ENCODE measurements around the gene CTNNAL1. TPM values are rescaled to one million over a fixed set of nuclear protein-coding genes. Genes with fewer than 3 reads are reported as not detected.

Gene CTNNAL1
- polyA plus RNA-seq, 1 donor from 2014 or later = 24.7 TPM

GRCh38 chr9:109003116-109003515 lies 10.2 kb downstream of the CTNNAL1 start:
- Histone ChIP-seq H3K36me3 (ENCODE audit: insufficient read depth, low read length) (no peaks in the 10 kb centered on the region), H3K79me2 (replicated peaks; ENCODE audit: insufficient read depth, low read length) (peaks cover 16% of the 10 kb centered on the region), H3F3A (ENCODE audit: insufficient read depth, low read length, poor library complexity, severe bottlenecking) (no peaks in the 10 kb centered on the region), H3K9me2 (ENCODE audit: insufficient read depth, low read length) (no peaks in the 10 kb centered on the region), H3K27me3 (ENCODE audit: insufficient read depth, low read depth, low read length) (no peaks in the 10 kb centered on the region), H3K4me2 (ENCODE audit: low read length) (no peak overlapping the region), H4K20me1 (ENCODE audit: insufficient read depth) (no peaks in the 10 kb centered on the region), H2AFZ (ENCODE audit: low read depth, low read length) (no peak overlapping the region), H3K9ac (ENCODE audit: low read length) (no peak overlapping the region), H3K9me3 (ENCODE audit: low read length) (peaks cover 3% of the 10 kb centered on the region), H3K4me3 (ENCODE audit: low read length) (no peak overlapping the region), H3K27ac (ENCODE audit: low read length) (no peak overlapping the region)
- TF ChIP-seq POLR2AphosphoS5 (IDR thresholded peaks at IDR 0.05) = no peak
- no peak for TF ChIP-seq EZH2 (IDR thresholded peaks at IDR 0.05; ENCODE audit: borderline replicate concordance, insufficient read depth, low read length, poor library complexity, severe bottlenecking)
- no peak for TF ChIP-seq RAD21 (conservative IDR thresholded peaks at IDR 0.05)
- TF ChIP-seq EP300 (conservative IDR thresholded peaks at IDR 0.05; ENCODE audit: poor library complexity, severe bottlenecking) = no peak
- TF ChIP-seq MXI1 (conservative IDR thresholded peaks at IDR 0.05; ENCODE audit: poor library complexity, severe bottlenecking) = no peak
- no peak for TF ChIP-seq TAF1 (IDR thresholded peaks at IDR 0.05; ENCODE audit: low read depth)
- no peak for TF ChIP-seq REST (IDR thresholded peaks at IDR 0.05; ENCODE audit: borderline replicate concordance)
- no peak for TF ChIP-seq CTCF (IDR thresholded peaks at IDR 0.05; ENCODE audit: poor library complexity, severe bottlenecking)
- TF ChIP-seq SMC3 (conservative IDR thresholded peaks at IDR 0.05; ENCODE audit: poor library complexity) = no peak

- Histone ChIP-seq H3F3A (ENCODE audit: insufficient read depth, low read length, poor library complexity, severe bottlenecking) (no peaks in the 10 kb centered on the region), H3K79me2 (replicated peaks; ENCODE audit: insufficient read depth, low read length) (peaks cover 16% of the 10 kb centered on the region), H3K36me3 (ENCODE audit: insufficient read depth, low read length) (no peaks in the 10 kb centered on the region), H4K20me1 (ENCODE audit: insufficient read depth) (no peaks in the 10 kb centered on the region), H3K4me2 (ENCODE audit: low read length) (no peak overlapping the region), H2AFZ (ENCODE audit: low read depth, low read length) (no peak overlapping the region), H3K27ac (ENCODE audit: low read length) (no peak overlapping the region), H3K9me2 (ENCODE audit: insufficient read depth, low read length) (no peaks in the 10 kb centered on the region), H3K9ac (ENCODE audit: low read length) (no peak overlapping the region), H3K4me3 (ENCODE audit: low read length) (no peak overlapping the region), H3K27me3 (ENCODE audit: insufficient read depth, low read depth, low read length) (no peaks in the 10 kb centered on the region), H3K9me3 (ENCODE audit: low read length) (peaks cover 3% of the 10 kb centered on the region)
- TF ChIP-seq RAD21 (conservative IDR thresholded peaks at IDR 0.05) (no peak), SMC3 (conservative IDR thresholded peaks at IDR 0.05; ENCODE audit: poor library complexity) (no peak), POLR2AphosphoS5 (IDR thresholded peaks at IDR 0.05) (no peak), EP300 (conservative IDR thresholded peaks at IDR 0.05; ENCODE audit: poor library complexity, severe bottlenecking) (no peak), REST (IDR thresholded peaks at IDR 0.05; ENCODE audit: borderline replicate concordance) (no peak), CTCF (IDR thresholded peaks at IDR 0.05; ENCODE audit: poor library complexity, severe bottlenecking) (no peak), MXI1 (conservative IDR thresholded peaks at IDR 0.05; ENCODE audit: poor library complexity, severe bottlenecking) (no peak), EZH2 (IDR thresholded peaks at IDR 0.05; ENCODE audit: borderline replicate concordance, insufficient read depth, low read length, poor library complexity, severe bottlenecking) (no peak), TAF1 (IDR thresholded peaks at IDR 0.05; ENCODE audit: low read depth) (no peak)
Observed at GRCh38 chr9:109002141-109002540, 11.2 kb downstream of the CTNNAL1 start.
